ENCODE measurements around the gene KIF4B.
"Not testable (repeated sequence)": the region's sequence is repeated elsewhere in the genome, so short reads cannot be mapped to it uniquely, and the experiment has no call there.

Gene KIF4B

DNA sequence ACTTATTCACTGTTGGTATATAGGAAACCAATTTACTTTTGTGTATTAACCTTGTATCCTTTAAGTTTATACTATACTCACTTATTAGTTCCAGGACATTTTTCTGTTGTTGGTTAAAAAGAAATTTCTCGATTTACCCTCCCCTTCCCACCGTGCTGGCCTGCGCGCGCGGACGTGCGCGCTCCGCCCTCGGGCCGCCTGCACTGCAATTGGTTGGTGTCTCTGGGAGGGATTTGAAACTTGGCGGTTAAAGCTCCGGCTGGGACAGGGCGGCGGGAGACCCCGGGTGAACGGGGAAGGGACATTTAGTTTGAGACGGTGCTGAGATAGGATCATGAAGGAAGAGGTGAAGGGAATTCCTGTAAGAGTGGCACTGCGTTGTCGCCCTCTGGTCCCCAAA lies at the start of gene KIF4B:
TSS of gene KIF4B (plus strand) at position 230 of the 400 bp plus-strand sequence. CDS start at position 335, 105 bp downstream.
- DNase-seq (ENCODE audit: low spot score) (no peak), FAIRE-seq (no peak)

GRCh38 chr5:154966081-154966841 lies 47.3 kb upstream of the KIF4B start:
- FAIRE-seq (no peak), DNase-seq (ENCODE audit: low spot score) (no peak)

- FAIRE-seq: no peak
- no peak for DNase-seq (ENCODE audit: low spot score)
These were observed 46.7 kb upstream of the KIF4B start for GRCh38 chr5:154966874-154967273.

GRCh38 chr5:154967421-154968024 lies 46.0 kb upstream of the KIF4B start:
- FAIRE-seq (no peak), DNase-seq (ENCODE audit: low spot score) (peak; percentile 14)

- no peak for FAIRE-seq
These were observed 44.6 kb upstream of the KIF4B start for GRCh38 chr5:154968953-154969352.

DNA sequence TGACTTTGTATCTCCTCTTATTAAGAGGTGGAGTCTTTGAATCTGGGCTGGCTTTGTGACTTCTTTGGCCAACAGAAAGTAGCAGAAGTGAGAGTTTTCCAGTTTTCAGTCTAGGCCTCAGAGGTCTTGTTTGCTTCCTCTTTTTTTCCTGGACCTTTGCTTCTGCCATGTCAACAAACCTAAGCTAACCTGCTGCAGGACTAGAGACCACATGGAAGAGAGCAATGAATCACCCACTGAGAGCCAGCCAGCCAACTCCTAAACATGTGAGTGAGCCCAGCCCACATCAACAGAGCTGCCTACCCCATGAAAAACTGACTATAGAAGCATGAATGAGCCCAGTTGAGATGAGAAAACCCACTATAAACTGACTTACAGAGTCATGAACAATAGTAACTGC lies 42.8 kb upstream of the KIF4B start:
- FAIRE-seq: no peak
- DNase-seq (ENCODE audit: low spot score): no peak

More at GRCh38 chr5:154968953-154969352, 44.6 kb upstream of the KIF4B start:
- no peak for DNase-seq (ENCODE audit: low spot score)

- FAIRE-seq: no peak
- no peak for DNase-seq (ENCODE audit: low spot score)
These were observed 42.1 kb upstream of the KIF4B start for GRCh38 chr5:154971501-154971900.

GRCh38 chr5:154972476-154973080 lies 41.0 kb upstream of the KIF4B start:
- FAIRE-seq: no peak
- peak; percentile 38 for DNase-seq (ENCODE audit: low spot score)

GRCh38 chr5:154976082-154976481 lies 37.5 kb upstream of the KIF4B start:
- not testable (repeated sequence) for DNase-seq (ENCODE audit: low spot score); FAIRE-seq

- FAIRE-seq: no peak
These were observed 36.1 kb upstream of the KIF4B start for GRCh38 chr5:154977409-154977808.

DNA sequence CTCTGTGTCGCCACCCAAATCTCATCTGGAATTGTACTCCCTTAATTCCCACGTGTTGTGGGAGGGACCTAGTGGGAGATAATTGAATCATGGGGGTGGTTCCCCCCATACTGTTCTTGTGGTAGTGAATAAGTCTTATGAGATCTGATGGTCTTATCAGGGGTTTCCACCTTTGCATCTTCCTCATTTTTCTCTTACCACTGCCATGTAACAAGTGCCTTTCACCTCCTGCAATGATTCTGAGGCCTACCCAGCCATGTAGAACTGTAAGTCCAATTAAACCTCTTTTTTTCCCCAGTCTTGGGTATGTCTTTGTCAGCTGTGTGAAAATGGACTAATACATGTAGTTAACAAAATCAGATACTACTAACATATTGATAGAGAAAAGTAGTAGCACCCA lies 35.3 kb upstream of the KIF4B start:
- FAIRE-seq; DNase-seq (ENCODE audit: low spot score): not testable (repeated sequence)

More at GRCh38 chr5:154977409-154977808, 36.1 kb upstream of the KIF4B start:
- no peak for DNase-seq (ENCODE audit: low spot score)

DNA sequence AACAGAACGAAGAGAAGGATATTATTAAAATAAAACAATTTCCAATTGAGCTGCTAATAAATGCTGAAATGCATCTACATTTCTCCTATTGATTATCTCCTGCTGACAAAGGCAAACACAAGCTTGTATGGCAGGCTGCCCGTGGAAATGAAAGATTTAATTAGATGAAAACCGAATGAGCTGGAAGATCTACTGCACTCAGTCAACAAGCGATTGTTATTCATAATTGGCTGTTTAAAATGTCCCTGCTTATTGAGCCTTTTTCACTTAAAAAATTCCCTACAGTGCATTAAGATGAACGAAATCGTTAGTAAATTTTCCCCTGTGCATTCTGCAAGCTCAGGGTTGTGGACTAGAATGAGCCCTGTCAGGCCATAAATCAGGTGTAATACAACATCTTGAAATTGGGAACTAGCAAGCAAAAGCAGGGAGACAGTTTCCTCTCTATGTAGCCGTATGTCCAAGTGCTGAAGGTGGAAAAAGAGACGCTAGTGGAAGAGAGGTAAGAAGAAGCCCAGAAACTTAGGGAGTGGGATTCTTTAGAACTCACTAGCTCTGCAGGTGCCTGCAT lies 28.5 kb upstream of the KIF4B start:
- no peak for DNase-seq (ENCODE audit: low spot score)
- FAIRE-seq: no peak

DNA sequence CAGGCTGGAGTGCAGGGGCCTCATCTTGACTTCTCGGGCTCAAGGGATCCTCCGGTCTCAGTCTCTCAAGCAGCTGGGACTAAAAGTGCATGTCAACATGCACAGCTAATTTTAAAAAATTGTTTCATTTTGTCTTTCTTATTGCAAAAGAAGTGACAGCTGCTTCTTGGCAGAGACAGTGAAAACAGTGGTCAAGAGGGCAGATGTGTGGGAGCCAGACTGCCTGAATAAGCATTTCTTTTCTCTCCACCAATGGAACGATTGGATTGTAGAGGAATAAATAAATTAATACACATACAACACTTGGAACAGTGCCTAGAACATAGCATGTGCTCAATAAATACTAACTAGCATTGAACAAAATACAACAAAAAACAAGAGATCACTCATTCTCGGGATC lies 27.4 kb upstream of the KIF4B start:
- no peak for DNase-seq (ENCODE audit: low spot score)
- FAIRE-seq: no peak

GRCh38 chr5:154989626-154990025 lies 23.9 kb upstream of the KIF4B start:
- FAIRE-seq (no peak), DNase-seq (ENCODE audit: low spot score) (no peak)

- DNase-seq (ENCODE audit: low spot score) (no peak), FAIRE-seq (no peak)
These were observed 20.1 kb upstream of the KIF4B start for GRCh38 chr5:154993461-154993860.

GRCh38 chr5:154995679-154996078 lies 17.9 kb upstream of the KIF4B start:
- DNase-seq (ENCODE audit: low spot score): no peak
- no peak for FAIRE-seq

GRCh38 chr5:154997746-154998145 lies 15.8 kb upstream of the KIF4B start:
- DNase-seq (ENCODE audit: low spot score) (no peak), FAIRE-seq (no peak)

DNA sequence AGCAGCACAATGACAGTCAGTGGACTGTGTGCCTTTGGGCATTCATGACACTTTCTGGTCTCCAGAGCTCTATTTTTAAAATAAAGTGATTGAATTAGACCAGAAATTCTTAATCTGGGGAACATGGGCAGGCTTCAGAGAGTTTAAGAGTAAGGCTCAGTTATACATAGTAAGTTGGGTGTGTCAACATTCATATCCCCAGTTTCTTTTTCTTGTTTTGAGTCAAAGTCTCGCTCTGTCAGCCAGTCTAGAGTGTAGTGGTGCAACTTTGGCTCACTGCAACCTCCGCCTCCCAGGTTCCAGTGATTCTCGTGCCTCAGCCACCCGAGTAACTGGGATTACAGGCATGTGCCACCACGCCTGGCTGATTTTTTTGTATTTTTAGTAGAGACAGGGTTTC lies 13.7 kb upstream of the KIF4B start:
- no peak for DNase-seq (ENCODE audit: low spot score)
- no peak for FAIRE-seq

GRCh38 chr5:155001523-155001922 lies 12.0 kb upstream of the KIF4B start:
- FAIRE-seq (no peak), DNase-seq (ENCODE audit: low spot score) (no peak)

DNA sequence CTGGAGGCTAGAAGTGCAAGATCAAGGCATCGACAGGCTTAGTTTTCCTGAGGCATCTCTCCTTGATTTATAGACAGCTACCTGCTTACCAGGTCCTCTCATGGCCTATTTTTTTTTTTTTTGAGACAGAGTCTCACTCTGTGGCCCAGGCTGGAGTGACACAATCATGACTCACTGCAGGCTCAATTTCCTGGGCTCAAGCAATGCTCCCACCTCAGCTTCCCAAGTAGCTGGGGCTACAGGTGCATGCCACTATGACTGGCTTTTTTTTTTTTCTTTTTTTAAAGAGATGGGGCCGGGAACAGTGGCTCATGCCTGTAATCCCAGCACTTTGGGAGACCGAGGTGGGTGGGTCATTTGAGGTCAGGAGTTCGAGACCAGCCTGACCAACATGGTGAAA lies 10.8 kb upstream of the KIF4B start:
- not testable (repeated sequence) for DNase-seq (ENCODE audit: low spot score); FAIRE-seq

GRCh38 chr5:155004138-155004744 lies 9.3 kb upstream of the KIF4B start:
- FAIRE-seq: no peak
- no peak for DNase-seq (ENCODE audit: low spot score)

- not testable (repeated sequence) for FAIRE-seq; DNase-seq (ENCODE audit: low spot score)
These were observed 7.3 kb upstream of the KIF4B start for GRCh38 chr5:155006265-155006664.

Measured in urothelium cell line (cell line).